Measurements from ENCODE around the gene ABCF2. TPM values are rescaled to one million over a fixed set of nuclear protein-coding genes. Genes with fewer than 3 reads are reported as not detected.

Gene ABCF2
- total and polyA plus RNA-seq, 2 of the 13 experiments (the other 11 are each of a cell fraction or from before 2014, with no cell fraction given) = 16.3 to 42.5 TPM

GRCh38 chr7:151232091-151232916 is 5.3 kb upstream of the ABCF2 start, which contains the start of gene CHPF2 (continued):
- no peak for TF ChIP-seq FIP1L1 (IDR thresholded peaks at IDR 0.05; ENCODE audit: borderline replicate concordance, insufficient read depth, low read depth, low read length)
- peak; percentile 78 for TF ChIP-seq ZFY (CRISPR knock-in tag; IDR thresholded peaks at IDR 0.05)
- TF ChIP-seq ZNF282 (IDR thresholded peaks at IDR 0.05; ENCODE audit: partially characterized antibody) = no peak
- no peak for TF ChIP-seq KDM6A (CRISPR knock-in tag; IDR thresholded peaks at IDR 0.05; ENCODE audit: low read depth)
- peak; percentile 62; the same call in 1 of the 2 replicates for TF ChIP-seq RFX1 (IDR thresholded peaks at IDR 0.05)
- TF ChIP-seq KAT7 (CRISPR knock-in tag; IDR thresholded peaks at IDR 0.05; ENCODE audit: borderline replicate concordance) = no peak; the same call in 1 of the 2 replicates
- TF ChIP-seq STAG1 (CRISPR knock-in tag; IDR thresholded peaks at IDR 0.05) = no peak
- peak; percentile 44; the same call in 1 of the 2 replicates for TF ChIP-seq TFDP1 (CRISPR knock-in tag; IDR thresholded peaks at IDR 0.05; ENCODE audit: borderline replicate concordance)
- TF ChIP-seq ZC3H4 (CRISPR knock-in tag; IDR thresholded peaks at IDR 0.05; ENCODE audit: borderline replicate concordance) = no peak
- no peak for TF ChIP-seq ZNF557 (CRISPR knock-in tag; IDR thresholded peaks at IDR 0.05)
- no peak for TF ChIP-seq ZNF598 (CRISPR knock-in tag; IDR thresholded peaks at IDR 0.05; ENCODE audit: borderline replicate concordance)
- TF ChIP-seq ZSCAN22 (CRISPR knock-in tag; IDR thresholded peaks at IDR 0.05) = no peak
- no peak for TF ChIP-seq ZNF337 (CRISPR knock-in tag; IDR thresholded peaks at IDR 0.05; ENCODE audit: borderline replicate concordance, low read depth)
- no peak for TF ChIP-seq TCF7 (IDR thresholded peaks at IDR 0.05; ENCODE audit: low read depth)
- no peak for TF ChIP-seq ZNF367 (CRISPR knock-in tag; IDR thresholded peaks at IDR 0.05; ENCODE audit: borderline replicate concordance)
- TF ChIP-seq FOXO4 (CRISPR knock-in tag; conservative IDR thresholded peaks at IDR 0.05) = no peak
- no peak for TF ChIP-seq ZNF740 (CRISPR knock-in tag; IDR thresholded peaks at IDR 0.05)
- no peak for TF ChIP-seq ZEB1 (IDR thresholded peaks at IDR 0.05; ENCODE audit: insufficient replicate concordance, low read depth)
- TF ChIP-seq TFAP4 (IDR thresholded peaks at IDR 0.05; ENCODE audit: borderline replicate concordance, low read depth) = no peak
- no peak for TF ChIP-seq NAIF1 (CRISPR knock-in tag; IDR thresholded peaks at IDR 0.05; ENCODE audit: borderline replicate concordance)
- TF ChIP-seq RBM22 (optimal IDR thresholded peaks at IDR 0.05; ENCODE audit: low read length) = no peak
- peak; percentile 46; the same call in 1 of the 2 replicates for TF ChIP-seq THRA (CRISPR knock-in tag; IDR thresholded peaks at IDR 0.05; ENCODE audit: borderline replicate concordance)
- TF ChIP-seq MTF2 (CRISPR knock-in tag; IDR thresholded peaks at IDR 0.05; ENCODE audit: borderline replicate concordance) = peak; percentile 79; the same call in 1 of the 2 replicates
- TF ChIP-seq TFE3 (CRISPR knock-in tag; IDR thresholded peaks at IDR 0.05) = no peak
